MG63 (cell line): Measurements from ENCODE around the gene TMEM184A. TPM values are rescaled to one million over a fixed set of nuclear protein-coding genes. Genes with fewer than 3 reads are reported as not detected.

ENCODE experiments used
- DNase-seq: peaks from one replicate; pipeline ENCODE4 v3.0.0-alpha.2; 2020
- H3K27me3 ChIP-seq: fragments of 250-450 bp; sonication (Bioruptor Pico); 2 replicates; pipeline ENCODE4 v1.5.1; 2020; ENCODE audit warnings: mild to moderate bottlenecking, moderate library complexity
- H3K36me3 ChIP-seq: fragments of 250-450 bp; sonication (Bioruptor Pico); 2 replicates; pipeline ENCODE4 v1.5.1; 2020; ENCODE audit warnings: mild to moderate bottlenecking, moderate library complexity
- H3K4me3 ChIP-seq: fragments of 250-450 bp; sonication (Bioruptor Pico); 2 replicates; pipeline ENCODE4 v1.5.1; 2020; ENCODE audit warnings: mild to moderate bottlenecking, moderate library complexity
- H3K9me3 ChIP-seq: fragments of 250-450 bp; sonication (Bioruptor Pico); 2 replicates; pipeline ENCODE4 v1.5.1; 2020; ENCODE audit warnings: mild to moderate bottlenecking, moderate library complexity
- total RNA-seq: library from RNA; depleted of rRNA; stranded (reverse); fragments of >200 nt; shearing (Covaris generic); gene quantifications from 2 replicates; pipeline ENCODE4 v1.2.3, GENCODE V29; 2014; ENCODE audit warnings: low replicate concordance

Gene TMEM184A
- total RNA-seq, 1 experiment from 2014 or later = not detected

- Histone ChIP-seq H3K27me3 (no peaks in the 10 kb centered on the region), H3K9me3 (no peaks in the 10 kb centered on the region), H3K36me3 (peaks cover under 1% of the 10 kb centered on the region), H3K4me3 (no peak overlapping the region)
- no peak for DNase-seq
Observed at GRCh38 chr7:1549357-1550004, 6.5 kb downstream of the TMEM184A start.

- H3K4me3 ChIP-seq = no peak overlapping the region
- H3K9me3 ChIP-seq = no peaks in the 10 kb centered on the region
- no peak for DNase-seq
- peaks cover 3% of the 10 kb centered on the region for H3K36me3 ChIP-seq
- no peaks in the 10 kb centered on the region for H3K27me3 ChIP-seq
Observed at GRCh38 chr7:1548944-1549343, 7.1 kb downstream of the TMEM184A start.

- Histone ChIP-seq H3K9me3 (no peaks in the 10 kb centered on the region), H3K27me3 (no peaks in the 10 kb centered on the region), H3K36me3 (peaks cover 3% of the 10 kb centered on the region), H3K4me3 (no peak overlapping the region)
- no peak for DNase-seq
Observed at GRCh38 chr7:1548438-1548831, 7.6 kb downstream of the TMEM184A start.

- no peak for DNase-seq
- H3K9me3 ChIP-seq = no peaks in the 10 kb centered on the region
- H3K4me3 ChIP-seq = no peak overlapping the region
- H3K36me3 ChIP-seq = peaks cover 3% of the 10 kb centered on the region
- H3K27me3 ChIP-seq = no peaks in the 10 kb centered on the region
Observed at GRCh38 chr7:1547777-1548437, 8.1 kb downstream of the TMEM184A start.

- Histone ChIP-seq H3K4me3 (no peak overlapping the region), H3K27me3 (no peaks in the 10 kb centered on the region), H3K36me3 (peaks cover 3% of the 10 kb centered on the region), H3K9me3 (no peaks in the 10 kb centered on the region)
- DNase-seq = no peak
Observed at GRCh38 chr7:1546909-1547776, 8.9 kb downstream of the TMEM184A start.

- H3K36me3 ChIP-seq = peaks cover 3% of the 10 kb centered on the region
- no peaks in the 10 kb centered on the region for H3K9me3 ChIP-seq
- H3K4me3 ChIP-seq = no peak overlapping the region
- no peaks in the 10 kb centered on the region for H3K27me3 ChIP-seq
- DNase-seq = no peak
Observed at GRCh38 chr7:1546274-1546908, 9.6 kb downstream of the TMEM184A start.

GRCh38 chr7:1545417-1546246 lies 10.4 kb downstream of the TMEM184A start:
- peaks cover 3% of the 10 kb centered on the region for H3K36me3 ChIP-seq
- no peak overlapping the region for H3K4me3 ChIP-seq
- no peak for DNase-seq
- no peaks in the 10 kb centered on the region for H3K27me3 ChIP-seq
- no peaks in the 10 kb centered on the region for H3K9me3 ChIP-seq

GRCh38 chr7:1544896-1545416 lies 11.0 kb downstream of the TMEM184A start:
- no peaks in the 10 kb centered on the region for H3K27me3 ChIP-seq
- DNase-seq = no peak
- peaks cover 4% of the 10 kb centered on the region for H3K36me3 ChIP-seq
- H3K9me3 ChIP-seq = no peaks in the 10 kb centered on the region
- no peak overlapping the region for H3K4me3 ChIP-seq

- Histone ChIP-seq H3K36me3 (peaks cover 9% of the 10 kb centered on the region), H3K4me3 (no peak overlapping the region), H3K27me3 (no peaks in the 10 kb centered on the region), H3K9me3 (no peaks in the 10 kb centered on the region)
- no peak for DNase-seq
Observed at GRCh38 chr7:1544178-1544895, 11.7 kb downstream of the TMEM184A start.

GRCh38 chr7:1543826-1544177 lies 12.2 kb downstream of the TMEM184A start:
- Histone ChIP-seq H3K27me3 (no peaks in the 10 kb centered on the region), H3K9me3 (no peaks in the 10 kb centered on the region), H3K36me3 (peaks cover 14% of the 10 kb centered on the region), H3K4me3 (no peak overlapping the region)
- no peak for DNase-seq

GRCh38 chr7:1542841-1543747 lies 12.9 kb downstream of the TMEM184A start:
- Histone ChIP-seq H3K36me3 (peaks cover 18% of the 10 kb centered on the region), H3K27me3 (no peaks in the 10 kb centered on the region), H3K4me3 (no peak overlapping the region), H3K9me3 (no peaks in the 10 kb centered on the region)
- no peak for DNase-seq

- peaks cover 25% of the 10 kb centered on the region for H3K36me3 ChIP-seq
- H3K9me3 ChIP-seq = no peaks in the 10 kb centered on the region
- DNase-seq = no peak
- no peaks in the 10 kb centered on the region for H3K27me3 ChIP-seq
- no peak overlapping the region for H3K4me3 ChIP-seq
Observed at GRCh38 chr7:1542329-1542728, 13.7 kb downstream of the TMEM184A start.

- Histone ChIP-seq H3K27me3 (no peaks in the 10 kb centered on the region), H3K4me3 (no peak overlapping the region), H3K36me3 (peaks cover 31% of the 10 kb centered on the region), H3K9me3 (no peaks in the 10 kb centered on the region)
- DNase-seq = no peak
Observed at GRCh38 chr7:1541431-1542162, 14.4 kb downstream of the TMEM184A start.

GRCh38 chr7:1540776-1541271 lies 15.2 kb downstream of the TMEM184A start:
- no peak overlapping the region for H3K4me3 ChIP-seq
- no peaks in the 10 kb centered on the region for H3K27me3 ChIP-seq
- H3K36me3 ChIP-seq = peaks cover 34% of the 10 kb centered on the region
- no peaks in the 10 kb centered on the region for H3K9me3 ChIP-seq
- no peak for DNase-seq
